ENCODE data around the gene PLXNA3.

The PLXNA3 gene

GRCh38 chrX:154458116-154458953 lies at the start of gene PLXNA3:
TSS of gene PLXNA3 (plus strand) at chrX:154458281. CDS start at chrX:154460184, 1,903 bp downstream.
- DNase-seq (ENCODE audit: low spot score), result no peak

- no peak for DNase-seq (ENCODE audit: low spot score)
Measured at GRCh38 chrX:154408659-154409221, 49.3 kb upstream of the PLXNA3 start.

GRCh38 chrX:154409222-154409871 lies 48.7 kb upstream of the PLXNA3 start, which contains the start of gene DNASE1L1:
TSS of gene DNASE1L1 (minus strand) at chrX:154409254. CDS start at chrX:154405568, 3,686 bp downstream.
- DNase-seq (ENCODE audit: low spot score), result peak; percentile 78

GRCh38 chrX:154411981-154412340 lies 46.1 kb upstream of the PLXNA3 start:
- no peak for DNase-seq (ENCODE audit: low spot score)

GRCh38 chrX:154412468-154412867 lies 45.6 kb upstream of the PLXNA3 start:
- no peak for DNase-seq (ENCODE audit: low spot score)

GRCh38 chrX:154413142-154413541 lies 44.9 kb upstream of the PLXNA3 start:
- no peak for DNase-seq (ENCODE audit: low spot score)

- no peak for DNase-seq (ENCODE audit: low spot score)
Measured at GRCh38 chrX:154417157-154417556, 40.9 kb upstream of the PLXNA3 start.

- no peak for DNase-seq (ENCODE audit: low spot score)
Measured at GRCh38 chrX:154419189-154419588, 38.9 kb upstream of the PLXNA3 start.

GRCh38 chrX:154419688-154420401 lies 38.2 kb upstream of the PLXNA3 start:
- no peak for DNase-seq (ENCODE audit: low spot score)

GRCh38 chrX:154420402-154420756 lies 37.7 kb upstream of the PLXNA3 start:
- no peak for DNase-seq (ENCODE audit: low spot score)

- DNase-seq (ENCODE audit: low spot score), result no peak
Measured at GRCh38 chrX:154426916-154427770, 30.9 kb upstream of the PLXNA3 start.

- peak; percentile 71 for DNase-seq (ENCODE audit: low spot score)
Measured at GRCh38 chrX:154428176-154429171, 29.6 kb upstream of the PLXNA3 start, which contains the start of gene ATP6AP1. TSS of gene ATP6AP1 (plus strand) at chrX:154428677. CDS start at chrX:154428693, 16 bp downstream.

- DNase-seq (ENCODE audit: low spot score), result no peak
Measured at GRCh38 chrX:154429711-154430110, 28.4 kb upstream of the PLXNA3 start.

GRCh38 chrX:154430479-154430878 lies 27.6 kb upstream of the PLXNA3 start:
- no peak for DNase-seq (ENCODE audit: low spot score)

GRCh38 chrX:154430916-154431315 lies 27.2 kb upstream of the PLXNA3 start:
- DNase-seq (ENCODE audit: low spot score), result no peak

GRCh38 chrX:154431341-154431740 lies 26.7 kb upstream of the PLXNA3 start:
- DNase-seq (ENCODE audit: low spot score), result no peak

- DNase-seq (ENCODE audit: low spot score), result no peak
Measured at GRCh38 chrX:154432210-154432609, 25.9 kb upstream of the PLXNA3 start.

GRCh38 chrX:154433605-154434004 lies 24.5 kb upstream of the PLXNA3 start:
- no peak for DNase-seq (ENCODE audit: low spot score)

- DNase-seq (ENCODE audit: low spot score), result no peak
Measured at GRCh38 chrX:154434394-154435168, 23.5 kb upstream of the PLXNA3 start.
